ENCODE measurements around the gene GLB1L.
A peak's percentile ranks its signal among the peaks of the same experiment; 100 is the strongest.
"Not testable (repeated sequence)": the region's sequence is repeated elsewhere in the genome, so short reads cannot be mapped to it uniquely, and the experiment has no call there.

The GLB1L gene

DNA sequence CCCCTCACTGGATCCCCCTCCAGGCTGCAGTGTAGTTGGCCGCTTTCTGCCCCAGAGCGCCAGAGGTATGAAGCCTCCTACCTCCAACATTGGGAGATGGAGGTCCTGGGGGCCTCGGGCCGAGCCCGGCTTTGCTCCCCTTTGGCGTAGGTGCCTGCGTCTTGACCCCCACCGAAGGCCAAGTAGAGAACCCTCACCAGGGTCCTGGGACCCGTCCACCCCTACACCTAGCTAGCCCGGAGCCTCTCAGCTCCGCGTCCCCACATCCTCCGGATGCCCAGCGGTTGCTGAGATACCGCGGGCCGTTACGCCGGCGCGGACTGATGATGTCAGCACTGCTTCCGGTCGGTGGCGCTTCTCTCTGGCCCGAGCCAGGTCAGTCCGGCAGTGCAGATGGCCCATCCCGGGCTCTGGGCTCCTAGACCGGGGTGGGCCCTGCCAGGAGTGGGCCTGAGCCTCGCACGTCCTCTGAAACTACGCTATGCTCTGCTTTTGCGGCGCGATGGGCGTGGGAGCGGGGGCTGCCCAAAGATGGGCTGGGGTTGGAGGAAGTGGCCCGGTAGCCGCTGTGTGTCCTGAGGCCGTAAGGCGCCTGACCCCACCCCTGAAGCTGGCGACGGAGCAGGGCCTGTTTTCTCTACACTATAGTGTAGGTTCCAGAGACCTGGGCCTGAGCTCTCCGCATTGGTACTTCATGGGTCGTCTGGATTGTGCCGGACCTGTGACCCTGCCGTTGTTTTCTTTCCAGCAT is at the start of gene GLB1L, which contains the start of gene STK16:
GLB1L (minus strand) TSS at position 297 of the 751 bp plus-strand sequence. CDS start 1,871 bp downstream, outside the sequence.
STK16 (plus strand) TSS at position 332 of the 751 bp plus-strand sequence. CDS start 521 bp downstream, outside the sequence.
- peak; percentile 82 for DNase-seq

DNA sequence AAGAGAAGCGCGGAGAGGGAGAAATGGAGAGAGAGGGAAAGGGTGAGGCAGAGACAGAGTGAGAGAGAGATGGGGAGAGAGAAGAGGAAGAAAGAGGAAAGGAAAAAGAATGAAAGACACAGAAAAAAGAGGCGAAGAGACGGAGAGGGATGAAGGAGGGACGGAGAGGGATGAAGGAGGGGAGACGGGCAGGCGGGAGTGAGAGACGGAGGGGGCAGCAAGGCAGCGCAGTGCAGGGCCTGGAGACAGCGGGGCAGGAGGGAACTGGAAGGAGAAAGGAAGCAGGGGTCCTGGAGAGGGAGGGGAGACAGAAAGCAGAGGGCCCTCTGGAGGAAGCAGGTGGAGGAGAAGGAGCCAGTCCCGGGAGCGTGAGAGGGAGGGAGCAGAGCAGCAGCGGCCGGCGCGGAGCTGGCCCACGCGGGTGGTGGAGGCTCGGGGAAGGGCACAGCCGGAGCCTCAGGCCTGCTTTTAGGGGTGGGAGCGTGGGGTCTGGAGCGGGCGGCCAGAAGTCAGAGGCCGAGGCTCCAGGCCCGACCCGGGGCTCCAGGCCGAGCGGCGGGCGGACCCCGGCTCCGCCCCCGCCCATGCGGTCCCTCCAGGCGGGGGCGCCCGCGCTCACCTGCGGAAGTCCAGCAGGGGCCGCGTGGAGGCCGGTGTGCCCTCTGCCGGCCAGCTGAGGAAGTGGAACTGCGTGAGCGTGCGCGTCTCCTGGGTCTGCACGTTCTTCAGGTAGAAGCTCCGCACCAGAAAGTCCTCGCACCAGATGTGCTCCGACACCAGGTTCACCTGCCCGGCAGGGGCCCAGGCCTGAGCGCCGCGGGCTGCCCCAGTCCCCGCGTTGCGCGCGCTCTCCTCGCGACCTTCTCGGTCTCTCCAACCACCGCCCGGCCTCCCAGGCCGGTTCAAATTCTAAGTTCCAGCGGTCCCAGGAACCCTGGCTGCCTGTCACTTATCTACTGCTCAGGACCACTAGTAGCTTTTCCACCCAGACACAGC is 49.4 kb upstream of the GLB1L start:
- peak; percentile 88 for DNase-seq

DNA sequence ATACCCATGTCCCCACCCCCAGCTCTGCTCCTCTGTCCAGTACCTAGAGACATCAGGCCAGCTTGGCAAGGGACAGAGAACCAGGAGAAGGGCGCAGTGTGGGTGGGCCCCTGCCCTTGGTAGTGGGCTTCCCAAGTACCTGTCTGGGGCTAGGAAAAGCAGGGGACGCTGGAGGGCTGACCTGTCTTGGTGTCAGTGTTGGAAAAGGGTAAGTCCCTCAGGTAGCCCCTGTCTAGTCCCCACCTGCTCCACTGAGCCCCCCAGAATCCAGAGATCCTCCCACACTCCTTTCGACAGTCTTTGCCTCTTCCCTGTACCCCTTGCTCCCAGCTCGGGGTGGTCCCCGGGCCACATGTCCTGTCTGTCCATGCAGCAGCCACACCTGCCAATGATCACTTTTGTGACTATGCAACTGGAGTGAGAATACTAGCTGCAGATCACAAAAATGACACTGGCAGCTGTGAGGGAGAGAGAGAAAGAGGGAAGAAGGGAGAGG is 48.5 kb upstream of the GLB1L start:
- DNase-seq = no peak

DNA sequence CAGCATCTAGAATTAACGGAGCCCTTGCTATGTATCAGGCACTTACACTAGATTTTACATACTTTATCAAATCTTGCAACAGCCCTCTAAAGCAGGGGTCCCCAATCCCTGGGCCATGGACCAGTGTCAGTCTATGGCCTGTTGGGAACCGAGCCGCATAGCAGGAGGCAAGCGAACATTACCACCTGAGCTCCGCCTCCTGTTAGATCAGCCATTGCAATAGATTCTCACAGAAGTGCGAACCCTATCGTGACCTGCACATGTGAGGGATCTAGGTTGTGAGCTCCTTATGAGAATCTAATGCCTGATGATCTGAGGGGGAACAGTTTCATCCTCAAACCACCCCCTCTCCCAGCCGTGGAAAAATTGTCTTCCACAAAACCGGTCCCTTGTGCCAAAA is 47.4 kb upstream of the GLB1L start:
- DNase-seq = no peak

DNA sequence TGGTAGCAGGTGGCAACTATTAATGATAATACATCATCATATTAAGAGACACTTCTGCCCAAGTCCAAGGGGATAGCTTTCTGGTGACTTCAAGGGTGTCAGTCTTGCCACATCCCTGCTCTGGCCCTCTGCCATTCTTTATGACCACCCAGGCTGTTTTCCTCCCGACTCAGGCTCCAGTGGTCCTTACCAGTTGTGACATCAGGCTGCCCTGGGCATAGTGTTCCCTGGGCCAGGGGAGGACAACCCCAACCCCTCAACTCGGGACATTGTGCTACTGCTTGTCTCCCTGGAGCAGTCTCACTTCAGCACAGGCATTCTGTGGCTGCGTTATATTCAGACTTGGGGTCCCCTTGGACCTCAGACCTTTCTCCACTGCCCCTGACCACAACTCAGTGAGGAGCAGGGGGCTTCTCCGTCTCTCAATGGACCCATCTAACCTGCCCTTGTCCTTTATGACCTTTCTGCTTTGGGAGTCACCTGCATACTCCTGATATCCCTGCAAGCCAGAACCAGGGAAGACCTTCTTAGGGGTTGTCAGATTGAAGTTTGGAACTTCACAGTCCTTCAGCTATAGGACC is 46.8 kb upstream of the GLB1L start:
- DNase-seq = no peak

DNA sequence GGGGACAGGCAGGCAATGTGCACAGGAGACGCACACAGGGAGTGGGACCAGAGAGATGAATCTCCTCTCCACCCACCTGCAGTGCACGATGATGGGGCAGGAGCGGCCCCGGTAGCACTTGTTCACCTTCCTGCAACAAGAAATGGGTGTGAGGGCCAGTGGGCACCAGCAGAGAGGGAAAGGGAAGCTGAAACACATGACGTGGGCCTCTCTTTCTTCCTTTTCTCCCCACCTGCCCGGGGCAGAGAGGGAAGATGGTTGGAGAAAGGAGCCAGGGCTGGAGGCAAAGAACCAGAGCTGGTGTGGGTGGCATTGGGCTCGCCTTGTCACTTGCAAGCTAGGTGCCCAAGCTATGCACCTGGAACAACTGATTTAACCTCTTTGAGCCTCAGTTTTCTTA is 46.1 kb upstream of the GLB1L start:
- DNase-seq = no peak

DNA sequence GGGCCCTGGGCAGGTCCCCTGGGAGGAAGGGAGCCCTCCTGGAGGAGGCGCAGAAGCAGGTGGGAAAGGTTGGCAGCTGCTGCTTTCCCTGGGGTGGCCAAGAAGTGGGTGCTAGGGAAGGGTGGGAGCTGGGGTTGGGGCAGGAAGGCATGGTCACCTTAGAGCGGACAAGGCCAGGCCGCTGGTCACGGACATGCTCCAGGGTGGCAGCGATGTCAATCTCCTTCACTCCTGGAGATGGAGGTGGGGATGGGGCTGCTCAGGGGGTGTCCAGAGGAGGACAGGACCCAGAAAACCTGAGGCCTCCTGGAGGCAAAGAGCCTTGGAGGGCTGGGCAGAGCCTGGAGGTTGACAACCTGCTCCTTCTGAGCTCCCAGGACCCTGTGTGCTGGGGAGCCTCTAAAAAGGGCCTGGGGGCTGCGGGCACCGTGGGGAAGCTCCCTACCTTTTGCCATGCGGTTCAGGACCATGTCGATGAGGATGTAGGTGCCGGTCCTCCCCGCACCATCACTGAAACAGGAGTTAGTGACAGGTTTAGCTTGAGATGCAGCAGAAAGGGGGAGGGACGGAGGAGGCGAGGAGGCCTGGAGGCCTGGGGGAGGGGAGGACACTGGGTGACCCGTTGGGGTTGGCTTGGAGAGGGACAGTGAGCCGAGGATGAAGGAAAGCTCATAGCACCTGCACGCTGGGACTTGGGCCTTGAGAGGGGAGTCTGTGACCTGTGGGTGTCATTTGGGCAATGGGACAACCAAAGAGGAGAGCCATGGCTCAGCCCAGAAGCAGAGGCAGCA is 45.3 kb upstream of the GLB1L start:
- DNase-seq = no peak

DNA sequence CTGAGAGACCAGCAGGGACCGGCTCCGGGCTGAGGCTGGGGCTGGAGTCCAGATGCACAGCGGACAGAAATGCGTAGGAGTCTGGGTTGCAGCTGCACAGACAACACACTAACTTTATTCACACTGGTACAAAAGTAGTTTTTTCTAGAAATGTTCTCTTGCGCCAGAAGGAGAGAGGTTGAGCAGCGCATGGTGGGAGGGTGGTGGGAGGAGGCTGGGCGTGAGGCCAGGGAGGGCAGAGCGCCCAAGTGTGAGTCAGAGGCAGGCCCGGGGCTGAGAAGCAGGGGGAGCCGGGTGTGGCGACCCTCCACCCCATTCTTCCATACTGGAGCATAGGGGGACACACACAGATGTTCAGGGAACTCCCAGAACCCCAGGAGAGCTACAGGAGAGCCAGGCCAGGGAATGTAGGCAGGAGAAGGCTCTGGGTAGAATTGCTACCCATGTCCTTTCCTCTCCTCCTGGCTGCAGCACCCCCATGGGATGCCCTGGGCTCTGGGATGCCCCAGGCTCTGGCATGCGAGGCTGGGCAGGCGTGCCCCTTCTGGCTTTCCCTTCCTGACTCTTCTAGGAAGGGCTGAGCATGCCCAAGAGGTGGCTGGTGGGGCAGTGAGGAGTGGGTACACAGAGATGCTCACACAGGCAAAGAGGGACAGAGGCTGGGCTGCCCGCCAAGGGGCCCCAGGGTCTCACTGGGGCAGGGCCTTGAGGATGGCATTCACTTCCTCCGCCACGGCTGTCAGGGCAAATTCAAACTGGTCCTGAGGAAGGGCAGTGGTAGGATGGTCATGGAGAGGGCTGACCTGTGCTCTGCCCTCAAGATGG is 44.5 kb upstream of the GLB1L start:
- DNase-seq = no peak

DNA sequence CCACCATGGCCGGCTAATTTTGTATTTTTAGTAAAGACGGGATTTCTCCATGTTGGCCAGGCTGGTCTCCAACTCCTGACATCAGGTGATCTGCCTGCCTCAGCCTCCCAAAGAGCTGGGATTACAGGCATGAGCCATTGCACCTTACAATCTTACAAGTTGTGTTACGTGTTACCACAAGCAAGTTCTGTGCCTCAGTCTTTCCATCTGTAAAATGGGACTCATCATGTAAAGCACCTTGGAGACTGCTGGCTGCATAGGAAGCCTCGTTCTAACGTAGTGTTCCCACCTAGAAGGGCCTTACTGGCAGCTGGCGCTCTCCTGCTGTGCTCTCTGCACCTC is 43.9 kb upstream of the GLB1L start:
- no peak for DNase-seq

DNA sequence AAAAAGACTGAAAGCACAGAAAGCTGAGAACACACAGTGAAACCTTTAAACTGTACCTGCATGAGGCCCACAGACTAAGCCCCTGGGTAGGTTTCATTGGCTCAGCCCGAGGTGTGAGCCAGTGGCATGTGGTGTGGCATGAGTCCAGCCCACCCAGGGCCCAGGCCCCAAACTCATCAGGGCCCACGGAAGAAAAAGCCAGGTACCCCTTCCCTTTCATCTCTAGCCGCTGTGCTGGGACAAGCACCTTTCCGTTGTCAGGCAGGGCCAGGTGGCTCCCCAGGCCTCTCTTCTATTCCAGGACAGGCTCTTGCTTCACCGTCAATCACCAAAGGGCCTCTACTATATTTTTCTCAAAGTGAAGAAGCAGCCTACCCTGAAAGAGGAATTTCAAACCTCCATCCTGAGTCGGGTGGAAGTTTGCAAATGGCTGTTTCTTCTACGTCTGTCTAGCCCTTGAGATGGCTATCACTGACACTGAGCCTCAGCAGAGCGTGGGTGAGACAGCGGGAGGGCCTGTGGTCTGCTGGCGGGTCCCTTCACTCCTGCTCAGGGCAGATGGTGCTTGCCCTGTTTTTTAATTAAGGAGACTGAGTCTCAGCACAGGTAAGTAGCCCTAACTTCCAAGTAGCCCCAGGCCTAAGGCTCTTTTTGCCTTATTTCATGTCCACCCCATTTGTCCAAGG is 42.5 kb upstream of the GLB1L start:
- DNase-seq = no peak

DNA sequence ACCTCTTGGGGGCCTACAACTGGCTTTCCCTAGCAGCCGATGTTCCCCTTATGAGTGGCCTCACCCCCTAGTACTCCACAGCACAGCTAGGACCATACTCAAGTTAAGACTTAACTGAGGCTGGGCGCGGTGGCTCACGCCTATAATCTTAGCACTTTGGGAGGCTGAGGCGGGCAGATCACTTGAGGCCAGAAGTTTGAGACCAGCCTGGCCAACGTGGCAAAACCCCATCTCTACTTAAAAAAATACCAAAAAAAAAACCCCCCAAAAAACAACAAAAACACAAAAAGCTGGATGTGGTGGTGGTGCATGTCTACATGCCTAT is 41.8 kb upstream of the GLB1L start:
- not testable (repeated sequence) for DNase-seq

DNA sequence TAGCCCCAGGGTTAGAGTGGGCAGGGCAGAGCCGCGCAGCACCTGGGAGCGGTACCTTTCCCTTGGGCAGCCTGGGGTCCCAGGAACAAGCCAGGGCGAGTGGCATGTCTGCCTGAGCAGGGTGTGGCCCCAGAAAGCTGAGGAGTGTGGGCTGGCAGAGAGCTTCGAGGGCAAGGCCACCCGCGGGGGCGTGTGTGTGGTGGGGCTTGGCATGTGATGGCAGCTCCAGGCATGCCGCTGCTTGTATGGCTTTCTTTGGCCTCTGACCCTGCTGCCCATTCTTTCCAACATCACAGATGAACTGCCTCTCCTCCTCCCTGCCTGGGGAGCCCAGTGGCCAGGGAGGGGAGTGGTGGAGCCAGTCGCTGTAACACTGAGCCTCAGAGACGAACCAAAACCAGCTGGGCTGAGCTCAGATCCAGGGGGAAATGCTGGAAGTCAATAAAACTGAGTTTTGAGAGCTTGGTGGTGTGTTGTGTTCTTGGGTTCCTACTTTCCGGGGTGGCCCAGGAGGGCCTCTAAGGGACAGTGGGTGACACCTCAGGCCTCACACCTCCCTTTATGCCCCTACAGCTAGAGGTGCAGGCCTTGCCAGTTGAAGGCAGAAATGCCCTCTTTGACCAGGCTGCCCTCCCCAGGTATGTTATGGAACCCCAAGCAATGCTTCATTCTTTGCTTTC is 41.3 kb upstream of the GLB1L start:
- no peak for DNase-seq

DNA sequence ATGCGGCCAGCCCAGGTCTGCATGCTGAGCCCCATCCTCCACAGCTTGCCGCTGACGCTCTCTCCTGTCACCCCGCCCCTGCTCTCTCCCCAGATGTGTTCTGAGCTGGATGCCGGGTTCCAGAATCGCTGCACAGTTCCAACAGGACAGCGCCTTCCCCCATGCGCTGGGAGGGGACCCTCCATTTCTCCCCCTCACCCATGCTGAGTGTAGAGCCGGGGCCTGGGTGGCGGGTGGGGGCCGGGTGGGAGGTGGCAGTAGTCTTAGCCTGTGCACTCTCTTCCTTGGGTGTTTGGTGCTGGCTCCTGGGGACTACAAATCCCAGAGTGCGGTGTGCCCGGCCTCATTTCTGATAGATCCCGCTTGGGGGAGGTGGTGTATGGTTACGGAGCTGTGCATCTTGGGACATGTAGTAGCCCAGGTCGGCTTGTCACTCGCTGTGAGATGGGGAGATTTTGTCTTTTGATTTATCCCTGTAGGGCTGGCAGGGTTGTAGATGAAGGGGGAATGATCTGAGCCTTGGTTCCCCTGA is 40.7 kb upstream of the GLB1L start:
- DNase-seq = no peak

DNA sequence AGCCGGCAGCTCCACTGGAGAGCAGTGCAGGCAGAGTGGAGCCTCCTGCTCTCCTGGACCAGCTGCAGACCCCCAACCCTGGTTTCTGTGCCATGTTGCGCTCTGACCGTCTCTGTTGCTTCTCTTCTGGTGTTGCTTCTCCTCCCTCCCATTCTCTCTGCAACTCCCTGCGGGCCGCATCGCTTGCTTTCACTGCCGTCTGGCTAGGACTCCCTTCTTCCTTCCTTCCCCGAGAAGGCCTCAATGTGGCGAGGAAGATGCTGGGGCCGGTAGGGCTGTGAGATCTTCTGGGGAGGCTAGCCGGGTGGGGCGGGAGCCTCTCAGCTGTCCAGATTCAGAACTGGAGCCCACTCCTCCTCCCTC is 40.1 kb upstream of the GLB1L start:
- no peak for DNase-seq

DNA sequence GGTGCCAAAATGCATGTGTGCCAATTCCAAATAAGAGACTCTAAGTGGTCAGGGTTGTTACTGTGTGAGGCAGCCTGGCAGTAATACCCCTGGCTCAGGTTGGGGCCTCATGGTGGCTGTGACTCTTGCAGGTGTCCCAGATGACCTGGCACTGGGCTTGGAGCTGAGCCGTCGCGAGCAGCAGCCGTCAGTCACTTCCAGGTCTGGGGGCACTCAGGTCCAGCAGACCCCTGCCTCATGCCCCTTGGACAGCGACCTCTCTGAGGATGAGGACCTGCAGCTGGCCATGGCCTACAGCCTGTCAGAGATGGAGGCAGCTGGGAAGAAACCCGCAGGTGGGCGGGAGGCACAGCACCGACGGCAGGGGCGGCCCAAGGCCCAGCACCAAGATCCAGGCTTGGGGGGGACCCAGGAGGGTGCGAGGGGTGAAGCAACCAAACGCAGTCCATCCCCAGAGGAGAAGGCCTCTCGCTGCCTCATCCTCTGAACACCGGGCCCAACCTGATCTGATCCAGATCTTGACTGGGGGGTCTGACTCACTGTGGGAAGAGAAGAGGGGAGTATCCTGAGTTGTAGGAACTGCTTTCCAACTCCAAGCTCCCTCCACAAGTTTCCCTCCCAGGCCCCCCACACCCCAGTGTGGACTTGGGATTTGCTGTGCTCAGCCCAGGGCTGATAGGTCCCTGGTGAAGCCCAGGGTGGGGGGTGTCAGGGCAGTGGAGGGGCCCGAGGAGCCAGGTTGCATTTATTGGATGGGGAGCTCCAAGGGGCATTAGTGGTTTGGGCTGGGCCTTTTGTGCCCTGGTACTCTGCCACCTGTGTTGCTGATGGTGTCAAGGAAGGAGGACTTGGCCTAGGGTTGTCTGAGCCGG is 39.5 kb upstream of the GLB1L start:
- DNase-seq = no peak

DNA sequence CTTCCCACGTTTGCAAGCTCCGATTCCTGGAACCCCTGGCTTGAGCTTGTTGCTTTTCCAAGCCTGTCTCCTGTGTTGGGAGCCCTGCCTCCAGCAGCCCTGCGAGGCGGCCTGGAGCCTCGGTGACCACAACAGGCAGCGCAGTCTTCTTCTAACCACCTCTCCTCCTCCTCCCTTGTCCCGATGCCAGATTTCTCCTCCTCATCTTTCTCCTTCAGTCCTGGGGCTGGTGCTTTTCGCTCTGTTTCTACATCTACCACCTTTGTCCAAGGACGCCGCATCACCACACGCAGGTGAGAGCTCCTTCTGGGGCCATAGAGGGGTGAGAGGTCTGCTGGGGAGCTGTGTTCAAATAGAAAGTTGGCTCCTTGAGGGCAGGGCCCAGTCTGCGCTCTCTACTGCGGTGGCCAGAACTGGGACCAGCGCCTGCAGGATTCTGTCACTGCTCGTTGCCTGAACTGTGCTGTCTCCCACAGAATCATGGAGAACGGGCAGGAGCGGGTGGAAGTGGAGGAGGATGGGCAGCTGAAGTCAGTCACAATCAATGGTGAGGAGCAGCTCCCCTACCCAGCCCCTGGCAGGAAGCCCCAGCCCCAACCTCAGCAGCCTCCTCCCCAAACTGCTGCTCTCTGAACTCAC is 37.8 kb upstream of the GLB1L start:
- no peak for DNase-seq

DNA sequence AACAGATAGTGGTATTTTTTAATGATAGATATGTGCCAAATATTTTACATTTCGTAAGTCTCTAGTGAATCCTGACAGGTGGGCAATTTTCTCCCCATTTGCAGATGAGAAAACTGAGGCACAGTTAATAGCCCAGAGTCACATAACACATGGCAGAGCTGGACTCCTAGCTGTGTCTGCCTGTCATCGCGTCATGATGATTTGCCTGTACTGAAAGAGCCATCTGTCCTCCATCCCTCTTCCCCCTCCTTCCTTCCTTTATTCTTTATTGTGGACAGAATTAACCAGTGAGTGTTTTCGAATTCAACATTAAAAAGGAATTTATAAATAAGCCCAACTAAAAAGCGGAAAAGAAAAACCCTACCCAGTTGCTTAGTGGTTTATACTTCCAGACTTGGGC is 37.1 kb upstream of the GLB1L start:
- DNase-seq = no peak

DNA sequence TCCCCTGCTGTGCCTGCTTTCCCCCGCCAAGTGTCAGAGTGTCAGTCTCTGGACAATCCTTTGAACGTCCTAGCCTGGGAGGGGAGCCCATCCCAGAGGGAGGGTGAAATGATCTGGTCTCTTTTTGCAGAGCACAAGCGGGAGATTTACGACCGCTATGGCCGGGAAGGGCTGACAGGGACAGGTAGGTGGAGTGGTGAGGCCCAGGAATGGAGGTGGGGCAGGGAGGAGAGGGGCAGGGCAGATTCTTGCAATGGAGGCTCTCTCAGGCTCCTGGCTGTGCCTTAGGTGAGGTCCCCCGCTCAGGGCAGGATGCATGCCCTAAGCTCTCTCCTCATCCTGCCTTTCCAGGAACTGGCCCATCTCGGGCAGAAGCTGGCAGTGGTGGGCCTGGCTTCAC is 36.3 kb upstream of the GLB1L start:
- no peak for DNase-seq

DNA sequence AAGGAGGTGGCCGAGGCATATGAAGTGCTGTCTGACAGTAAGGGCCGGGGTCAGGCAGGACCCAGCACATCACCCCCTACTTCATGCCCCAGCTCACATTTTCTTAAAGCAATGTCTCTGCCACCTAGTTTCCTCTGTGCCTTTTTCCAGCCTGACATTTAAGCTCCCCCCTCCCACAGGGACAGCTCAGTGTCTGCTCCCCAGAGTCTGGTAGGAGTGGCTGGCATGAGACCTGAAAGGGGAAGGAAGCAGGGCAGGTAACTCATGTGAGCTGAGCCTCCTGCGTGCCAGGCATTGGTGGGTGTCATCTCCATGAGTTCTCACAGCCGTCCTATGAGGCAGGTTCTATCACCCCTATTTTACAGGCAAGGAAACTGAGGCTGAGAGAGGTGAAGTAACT is 35.4 kb upstream of the GLB1L start:
- no peak for DNase-seq

All from activated CD4-positive, alpha-beta T cell treated with anti-CD3 and anti-CD28 coated beads, Interleukin-2, amount 50 U/mL, for 1 hour (primary cell).